Measurements from ENCODE around the gene IL1A. TPM values are rescaled to one million over a fixed set of nuclear protein-coding genes. Genes with fewer than 3 reads are reported as not detected.

Gene IL1A
- total RNA-seq, 1 donor from 2014 or later, result under 0.01 TPM

DNA sequence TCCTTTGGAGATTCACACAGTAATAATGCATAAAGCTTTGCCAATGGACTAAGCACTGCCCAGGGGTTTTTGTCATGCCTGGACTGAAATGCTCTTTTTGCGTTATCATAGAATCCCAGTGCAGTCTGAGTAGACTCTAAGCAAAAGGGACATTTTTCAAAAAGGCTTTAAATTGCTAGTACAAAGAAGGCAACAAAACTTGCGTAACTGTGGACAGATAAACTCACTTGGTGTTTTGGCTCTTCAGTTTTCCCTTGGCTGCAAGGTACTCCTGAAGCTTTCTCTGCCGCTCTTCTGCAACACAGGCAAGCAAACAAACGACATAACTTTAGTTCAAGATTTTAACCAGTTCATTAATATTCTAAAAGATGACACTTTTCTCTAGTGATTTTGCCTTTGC is 22.0 kb downstream of the IL1A start:
- DNase-seq, result no peak

DNA sequence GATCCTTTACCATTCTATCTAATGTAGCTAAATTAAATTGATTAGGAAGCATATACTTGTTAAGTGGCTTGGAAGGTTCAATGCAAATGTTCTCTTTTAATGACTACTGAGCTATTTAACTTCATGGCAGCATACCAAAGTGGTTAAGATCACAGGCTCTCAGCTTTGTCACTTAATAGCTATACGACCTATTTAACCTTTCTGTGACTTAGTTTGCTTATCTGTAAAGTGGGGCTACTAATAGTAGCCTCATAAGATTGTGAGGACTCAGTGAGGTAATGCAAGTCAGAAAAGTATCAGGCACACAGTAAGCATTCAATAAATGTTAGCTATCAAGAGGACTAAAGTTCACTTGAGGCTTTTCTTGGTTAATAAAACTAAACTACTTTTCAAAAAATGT is 24.1 kb downstream of the IL1A start:
- DNase-seq, result no peak

- no peak for DNase-seq
Observed at GRCh38 chr2:112758711-112759110, 25.6 kb downstream of the IL1A start.

DNA sequence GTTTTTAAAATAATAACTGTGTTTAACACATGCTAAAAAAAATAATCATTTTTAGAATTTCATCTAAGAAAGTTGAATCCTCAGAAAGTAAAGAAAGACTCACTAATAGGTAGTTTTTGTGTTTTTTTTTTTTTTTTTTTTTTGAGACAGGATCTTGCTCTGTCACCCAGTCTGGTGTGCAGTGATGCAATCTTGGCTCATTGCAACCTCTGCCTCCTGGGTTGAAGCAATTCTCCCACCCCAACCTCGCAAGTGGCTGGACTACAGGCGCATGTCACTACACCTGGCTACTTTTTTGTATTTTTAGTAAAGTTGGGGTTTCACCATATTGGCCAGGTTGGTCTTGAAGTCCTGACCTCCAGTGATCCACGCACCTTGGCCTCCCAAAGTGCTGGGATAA is 27.0 kb downstream of the IL1A start:
- no peak for DNase-seq

DNA sequence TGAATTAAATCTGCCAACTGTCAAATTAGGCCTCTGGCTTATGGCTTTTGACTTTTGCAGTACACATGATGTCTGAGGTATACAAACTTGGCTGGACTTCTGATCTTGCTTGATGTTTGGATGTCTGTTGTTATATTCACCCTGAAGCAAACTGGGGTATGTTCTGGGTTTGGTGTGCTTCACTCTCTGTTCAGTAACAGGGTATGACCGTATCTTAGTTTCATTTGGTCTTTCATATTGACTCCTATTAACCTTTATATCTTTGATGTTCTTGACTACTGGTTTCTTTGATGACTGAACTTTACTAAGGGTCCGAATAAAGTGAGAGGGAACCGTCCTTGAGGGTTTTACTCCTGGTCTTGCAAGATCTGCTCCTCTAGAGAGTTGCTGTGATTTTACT is 28.1 kb downstream of the IL1A start:
- no peak for DNase-seq

- DNase-seq, result no peak
Observed at GRCh38 chr2:112755444-112755843, 28.8 kb downstream of the IL1A start.

- DNase-seq, result no peak
Observed at GRCh38 chr2:112754564-112754963, 29.7 kb downstream of the IL1A start.

DNA sequence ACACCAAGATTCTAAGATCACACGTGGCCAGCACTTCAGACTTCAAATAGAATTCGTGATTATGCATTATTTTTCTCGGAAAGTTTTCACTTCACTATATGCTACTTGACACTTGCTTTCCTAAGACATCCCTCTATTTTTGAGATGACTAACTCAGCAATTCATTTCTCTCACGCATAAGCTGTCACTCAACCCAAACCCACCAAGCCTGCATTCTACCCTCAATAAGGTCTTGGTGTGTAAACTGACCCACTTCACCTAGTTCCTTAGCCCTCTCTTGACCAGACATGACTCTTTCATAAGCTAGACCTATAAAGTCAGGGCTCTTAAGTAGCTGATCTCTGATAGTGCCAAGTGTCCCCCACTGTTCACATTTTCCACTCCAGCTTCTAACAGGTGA is 31.6 kb downstream of the IL1A start:
- DNase-seq, result no peak

DNA sequence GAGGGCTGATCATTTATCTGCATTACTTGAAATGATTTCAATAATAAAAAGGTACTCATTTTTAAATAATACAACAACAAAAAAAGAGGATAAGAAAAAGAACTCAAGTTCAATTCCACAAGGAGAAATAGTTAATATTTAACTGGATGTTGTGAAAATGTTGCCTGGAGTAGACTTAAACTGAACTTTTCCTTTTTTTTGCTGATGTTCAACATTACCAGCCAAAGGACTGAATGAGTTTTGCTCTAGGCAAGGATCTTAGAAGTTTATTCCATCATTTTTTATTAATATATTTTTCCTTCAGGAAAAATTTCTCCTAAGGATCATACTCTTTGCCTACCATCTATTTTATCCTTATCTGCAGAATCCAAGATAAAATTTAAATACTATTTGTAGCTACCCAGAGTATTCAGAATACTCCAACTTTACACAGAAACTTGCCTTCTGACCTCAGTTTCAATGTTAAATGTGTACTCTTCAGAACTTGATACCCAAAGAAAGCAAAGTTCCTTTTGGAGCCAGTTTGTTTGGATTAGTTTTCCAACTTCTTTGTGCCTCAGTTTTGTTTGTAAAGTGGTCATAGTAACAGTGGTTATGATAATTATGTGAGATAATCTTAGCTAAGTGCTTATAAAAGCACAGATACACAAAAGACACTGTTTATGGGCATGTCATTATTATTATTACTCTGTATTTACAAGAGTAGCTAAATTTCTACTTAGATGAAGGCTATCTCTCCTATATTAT is 32.7 kb downstream of the IL1A start:
- DNase-seq, result no peak

DNA sequence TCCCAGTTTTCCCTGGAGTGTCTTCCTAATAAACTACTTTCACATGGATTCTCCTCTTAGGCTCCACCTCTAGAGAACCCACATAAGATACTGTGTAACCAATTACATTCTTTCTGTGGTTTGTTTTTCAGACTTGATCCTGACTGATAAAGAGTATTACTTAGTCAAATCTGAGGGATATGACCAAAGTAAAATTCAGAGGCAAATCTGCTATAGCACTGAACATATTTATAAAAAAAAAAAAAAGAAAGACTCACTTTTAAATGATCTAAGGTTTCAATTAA is 33.8 kb downstream of the IL1A start:
- no peak for DNase-seq

- peak; percentile 87 for DNase-seq
Observed at GRCh38 chr2:112749755-112750559, 34.3 kb downstream of the IL1A start.

DNA sequence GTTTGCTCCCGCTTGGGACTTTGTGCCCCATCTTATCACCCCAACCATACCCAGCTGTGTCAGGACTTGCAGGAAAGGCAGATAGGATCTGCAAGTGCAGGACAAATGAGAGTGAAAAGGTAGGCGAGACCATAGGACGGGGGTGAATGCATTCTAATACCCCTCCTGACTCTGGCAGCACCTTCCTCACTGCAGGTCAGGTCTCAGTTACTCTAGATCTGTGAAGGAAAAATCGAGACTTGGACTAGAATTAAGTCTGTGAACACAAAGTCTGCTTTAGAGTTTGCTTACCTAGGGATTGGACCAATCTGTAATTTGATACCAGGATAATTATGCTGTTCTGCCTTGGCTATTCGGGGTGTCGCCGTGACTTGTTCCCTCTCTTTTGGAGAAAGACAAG is 43.8 kb downstream of the IL1A start:
- no peak for DNase-seq

- DNase-seq, result no peak
Observed at GRCh38 chr2:112737542-112738232, 46.6 kb downstream of the IL1A start.

DNA sequence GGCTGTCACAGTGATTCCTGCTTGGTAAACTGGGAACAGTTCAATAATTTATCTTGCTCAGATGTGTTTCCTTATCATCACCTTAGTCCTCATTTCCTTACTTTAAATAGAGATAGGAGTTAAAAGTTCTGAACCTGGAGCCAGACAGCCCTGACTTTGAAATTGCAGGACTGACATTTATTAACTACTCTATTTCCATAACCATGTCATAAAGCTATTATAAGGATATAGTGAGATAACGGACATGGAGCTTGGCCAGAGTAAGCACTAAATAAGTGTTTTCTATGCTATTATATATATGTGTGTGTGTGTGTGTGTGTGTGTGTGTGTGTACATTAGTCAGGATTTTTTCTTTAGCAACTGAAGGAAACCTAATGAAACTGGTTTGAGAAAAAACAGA is 50.4 kb downstream of the IL1A start:
- DNase-seq, result no peak

- DNase-seq, result no peak
Observed at GRCh38 chr2:112733456-112733855, 50.8 kb downstream of the IL1A start.

GRCh38 chr2:112731479-112731878 is 52.8 kb downstream of the IL1A start:
- DNase-seq, result no peak

GRCh38 chr2:112730791-112731190 is 53.5 kb downstream of the IL1A start:
- DNase-seq, result no peak

GRCh38 chr2:112730216-112730615 is 54.1 kb downstream of the IL1A start:
- no peak for DNase-seq

DNA sequence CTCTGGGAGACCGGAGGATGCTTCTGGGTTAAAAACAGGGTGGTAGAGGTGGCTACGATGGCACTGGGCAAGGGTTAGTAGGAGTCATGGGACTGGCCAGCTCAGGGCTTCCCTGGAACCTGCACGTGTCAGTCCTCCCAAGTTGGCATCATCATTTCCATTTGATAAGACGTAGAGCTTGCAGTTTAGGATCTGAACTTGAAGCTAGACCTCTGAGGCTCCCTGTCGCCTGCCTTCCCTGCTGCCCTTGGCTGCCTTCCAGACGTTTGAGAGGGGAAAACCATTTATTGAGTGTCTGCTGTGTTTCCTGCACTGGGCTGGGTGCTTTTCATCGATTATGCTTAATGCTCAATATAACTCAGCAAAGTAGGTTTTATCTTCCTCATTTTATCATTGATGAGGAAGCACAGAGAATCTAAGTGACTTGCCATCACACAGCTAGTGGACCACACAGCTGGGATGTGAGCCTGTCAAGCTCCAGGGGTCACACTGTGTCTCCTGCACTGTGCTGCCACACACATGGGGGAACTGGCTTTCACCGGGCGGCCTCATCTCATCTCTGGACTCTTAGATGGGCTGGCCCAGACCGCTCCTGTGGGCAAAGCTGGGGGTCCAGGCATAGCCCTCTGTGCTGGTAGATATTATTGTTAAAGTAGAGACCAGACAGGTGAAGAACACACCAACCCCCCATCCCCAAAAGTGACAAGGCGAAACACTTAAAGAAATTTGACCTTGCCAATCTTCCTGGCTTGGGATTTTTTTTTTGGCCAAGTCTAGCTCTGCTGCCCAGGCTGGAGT is 55.7 kb downstream of the IL1A start:
- no peak for DNase-seq

GRCh38 chr2:112728029-112728362 is 56.3 kb downstream of the IL1A start:
- no peak for DNase-seq

DNA sequence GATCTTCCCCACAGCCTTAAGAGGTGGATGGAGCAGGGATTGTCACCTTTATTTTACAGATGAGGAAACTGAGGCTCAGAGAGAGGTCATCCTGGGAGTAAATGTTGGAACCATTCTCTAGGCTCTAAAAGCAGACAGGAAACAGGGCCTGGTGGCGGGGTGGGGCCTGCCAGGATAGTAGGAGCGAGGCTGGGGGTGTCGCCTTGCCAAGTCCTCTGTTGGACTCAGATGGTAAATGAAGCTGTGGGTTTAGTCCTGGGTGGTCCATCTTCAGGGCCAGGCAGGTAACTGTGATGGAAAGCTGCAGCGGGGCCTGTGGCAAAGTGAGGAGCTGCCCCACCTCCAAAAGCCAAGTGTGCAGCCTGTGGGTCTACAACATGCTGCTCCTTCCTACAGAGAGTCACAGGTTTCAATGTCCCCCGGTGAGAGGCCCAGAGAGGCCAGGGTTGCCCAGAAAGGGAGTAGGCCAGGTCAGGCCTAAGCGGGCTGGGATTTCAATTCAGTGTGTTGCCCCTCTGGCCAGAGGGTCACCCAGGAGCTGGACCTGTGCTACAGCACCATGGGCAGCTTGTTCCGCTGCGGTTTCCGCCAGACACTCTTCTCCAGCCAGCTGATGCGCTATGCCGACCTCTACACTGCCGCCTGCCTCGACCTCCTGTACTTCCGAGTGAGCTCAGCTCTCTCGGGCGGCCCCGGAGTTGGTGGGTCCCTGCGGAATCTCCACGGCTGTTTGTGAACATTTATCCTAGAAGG is 56.8 kb downstream of the IL1A start:
- no peak for DNase-seq

DNA sequence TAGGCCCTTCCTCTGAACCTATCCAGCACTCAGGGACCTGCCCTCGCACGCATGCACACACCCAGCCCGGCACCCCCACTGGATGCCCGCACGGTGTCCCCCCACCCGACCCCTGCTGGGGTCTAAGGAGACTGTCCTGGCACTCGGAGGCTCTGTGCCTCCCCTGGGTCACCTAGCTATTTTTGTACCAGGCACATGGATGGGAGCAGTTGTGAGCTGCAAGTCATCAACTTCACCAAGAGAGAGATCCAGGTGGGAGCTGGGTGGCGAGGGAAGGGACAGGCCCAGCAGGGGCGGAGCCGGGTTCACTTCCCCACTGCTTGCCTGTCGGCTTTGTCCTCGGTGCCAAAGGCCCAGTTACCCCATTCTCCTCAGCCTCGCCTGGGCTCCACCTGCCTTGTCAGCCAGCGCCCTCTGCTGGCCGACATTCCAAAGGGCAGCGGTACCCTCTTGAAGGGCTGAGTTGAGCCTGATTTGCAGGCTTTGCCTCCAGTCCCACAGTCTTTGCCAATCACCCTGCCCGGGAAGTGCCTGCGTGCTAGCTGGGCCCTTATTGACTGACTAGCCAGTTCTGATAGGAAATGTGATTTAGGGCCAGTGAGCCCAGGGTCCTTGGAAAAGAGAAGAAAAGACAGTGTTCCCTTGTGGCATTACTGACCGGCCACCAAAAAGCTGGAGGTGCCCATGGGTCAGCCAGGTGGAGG is 57.7 kb downstream of the IL1A start:
- peak; percentile 95 for DNase-seq

Measured in dermis blood vessel endothelial cell (primary cell).